Measurements from ENCODE around the gene MEX3D.

The MEX3D gene

DNA sequence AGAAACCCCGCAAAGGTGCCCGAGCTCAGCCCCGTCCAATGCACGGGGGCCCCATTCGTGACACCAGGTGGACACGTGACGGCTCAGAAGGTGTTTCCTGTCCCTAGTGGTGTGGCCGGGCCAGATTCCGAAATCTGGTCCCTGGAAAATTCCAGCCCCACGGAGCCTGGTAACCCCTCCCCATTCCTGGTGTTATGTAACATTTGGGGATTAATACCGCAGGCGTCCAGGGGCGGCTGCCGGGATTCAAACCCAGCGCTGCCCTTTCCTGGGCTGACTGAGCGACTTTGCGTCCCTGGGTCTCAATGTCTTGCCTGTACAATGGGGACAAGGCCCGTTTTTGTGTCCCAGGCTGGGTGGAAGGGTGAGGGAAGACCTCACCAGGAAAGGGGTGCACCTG, 45.3 kb downstream of the MEX3D start:
- in situ Hi-C loops (cut with HindIII; ENCODE audit: low sequenced_read_pairs) = loop anchor here (5.0 to 10.0 kb wide), 3 partner anchors 48 to 108 kb away; partner anchors contain the start of gene C19orf25

DNA sequence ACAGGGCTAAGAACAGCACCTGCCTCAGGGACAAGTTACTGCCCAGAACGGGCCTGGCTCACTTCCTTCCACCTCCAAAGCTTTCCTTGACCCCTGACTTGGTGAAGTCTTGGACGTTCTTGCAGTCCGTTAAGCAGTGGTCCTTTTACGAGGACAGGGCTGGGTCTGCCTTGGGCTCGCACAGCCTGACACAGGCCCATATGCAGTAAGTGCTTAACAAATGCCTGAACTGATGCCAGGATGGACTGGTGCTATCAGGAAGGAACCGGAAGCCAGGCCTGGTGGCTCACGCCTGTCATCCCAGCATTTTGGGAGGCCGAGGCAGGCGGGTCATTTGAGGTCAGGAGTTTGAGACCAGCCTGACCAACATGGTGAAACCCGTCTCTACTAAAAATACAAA, 46.1 kb downstream of the MEX3D start:
- in situ Hi-C loops (cut with HindIII; ENCODE audit: low sequenced_read_pairs) = loop anchor here (5.0 to 10.0 kb wide), 3 partner anchors 47 to 107 kb away; partner anchors contain the start of gene C19orf25

- in situ Hi-C loops (cut with HindIII; ENCODE audit: low sequenced_read_pairs) = loop anchor here (5.0 to 10.0 kb wide), 3 partner anchors 47 to 107 kb away; partner anchors contain the start of gene C19orf25
Observed at GRCh38 chr19:1521636-1522035, 46.5 kb downstream of the MEX3D start.

DNA sequence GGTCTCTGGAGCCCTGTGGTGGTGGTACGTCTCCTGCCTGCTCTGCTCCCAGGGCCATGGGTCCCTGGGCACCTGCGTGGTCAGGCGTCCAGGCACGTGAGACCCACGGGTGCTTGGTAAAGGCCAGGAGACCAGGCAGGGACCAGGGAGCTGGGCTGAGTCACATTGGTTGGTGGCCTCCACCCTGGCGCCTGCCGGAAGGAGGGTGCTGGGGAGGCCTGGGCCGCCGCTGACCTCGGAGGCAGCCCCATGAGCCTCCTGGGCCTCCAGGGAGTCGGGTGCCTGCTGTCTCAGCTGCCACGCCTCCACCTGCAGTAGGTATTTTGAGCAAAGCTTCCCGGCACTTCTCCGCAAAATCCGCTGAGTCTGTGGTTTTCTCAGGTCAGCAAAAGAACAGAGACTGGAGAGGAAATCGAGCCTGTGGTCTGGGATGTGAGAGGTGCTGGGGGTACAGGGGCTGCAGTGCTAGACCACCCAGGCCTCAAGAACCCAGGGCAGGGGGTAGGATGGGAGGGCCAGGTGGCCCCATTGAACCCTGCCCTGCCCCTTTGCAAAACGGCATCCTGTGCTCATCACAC, 47.8 kb downstream of the MEX3D start:
- in situ Hi-C loops (cut with HindIII; ENCODE audit: low sequenced_read_pairs) = loop anchor here (5.0 to 10.0 kb wide), 3 partner anchors 45 to 105 kb away; partner anchors contain the start of gene C19orf25

- in situ Hi-C loops (cut with HindIII; ENCODE audit: low sequenced_read_pairs) = loop anchor here (5.0 to 10.0 kb wide), 3 partner anchors 45 to 105 kb away; partner anchors contain the start of gene C19orf25
Observed at GRCh38 chr19:1519802-1520201, 48.3 kb downstream of the MEX3D start.

DNA sequence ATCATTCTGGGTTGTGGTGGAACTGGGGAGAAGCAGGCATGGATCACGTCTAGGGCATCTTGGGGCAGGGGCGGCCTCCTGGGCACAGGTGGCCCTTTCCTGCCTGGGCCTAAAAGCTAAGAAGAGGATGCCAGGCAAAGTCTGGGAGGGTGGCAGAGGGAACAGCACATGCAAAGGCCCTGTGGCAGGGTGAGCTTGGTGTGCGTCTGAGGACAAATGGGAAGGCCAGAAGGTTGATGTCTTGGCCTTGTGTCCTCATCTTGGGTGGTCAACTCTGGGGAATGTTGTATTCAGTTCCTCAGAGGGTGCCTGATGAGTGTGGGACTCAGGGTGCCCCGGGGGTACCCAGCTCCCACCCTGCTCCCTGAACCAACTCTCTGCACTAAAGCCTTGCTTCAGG, 49.7 kb downstream of the MEX3D start:
- in situ Hi-C loops (cut with HindIII; ENCODE audit: low sequenced_read_pairs) = no loop called here

GRCh38 chr19:1516395-1516753, 51.8 kb downstream of the MEX3D start:
- in situ Hi-C loops (cut with HindIII; ENCODE audit: low sequenced_read_pairs) = no loop called here

GRCh38 chr19:1514986-1515721, 53.0 kb downstream of the MEX3D start:
- in situ Hi-C loops (cut with HindIII; ENCODE audit: low sequenced_read_pairs) = no loop called here

DNA sequence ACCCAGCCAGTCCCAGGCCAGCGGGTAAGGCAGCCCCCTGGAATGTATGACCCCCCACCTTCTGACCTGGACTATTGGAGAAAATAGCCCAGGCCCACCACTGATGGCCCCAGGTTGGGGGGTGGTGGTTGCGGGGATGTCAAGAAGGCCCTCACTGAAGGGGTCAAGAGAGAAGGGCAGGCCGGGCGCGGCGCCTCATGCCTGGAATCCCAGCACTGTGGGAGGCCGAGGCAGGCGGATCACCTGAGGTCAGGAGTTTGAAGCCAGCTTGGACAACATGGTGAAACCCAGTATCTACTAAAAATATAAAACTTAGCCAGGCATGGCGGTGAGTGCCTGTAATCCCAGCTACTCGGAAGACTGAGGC, 53.8 kb downstream of the MEX3D start:
- in situ Hi-C loops (cut with HindIII; ENCODE audit: low sequenced_read_pairs) = no loop called here

- in situ Hi-C loops (cut with HindIII; ENCODE audit: low sequenced_read_pairs) = no loop called here
Observed at GRCh38 chr19:1513499-1514294, 54.4 kb downstream of the MEX3D start.

GRCh38 chr19:1512671-1513498, 55.2 kb downstream of the MEX3D start, which contains the start of gene ADAMTSL5:
ADAMTSL5 (minus strand) TSS chr19:1513019; CDS start chr19:1510943, 2,076 bp downstream.
- in situ Hi-C loops (cut with HindIII; ENCODE audit: low sequenced_read_pairs) = no loop called here

- in situ Hi-C loops (cut with HindIII; ENCODE audit: low sequenced_read_pairs) = no loop called here
Observed at GRCh38 chr19:1511318-1512317, 56.5 kb downstream of the MEX3D start.

- in situ Hi-C loops (cut with HindIII; ENCODE audit: low sequenced_read_pairs) = no loop called here
Observed at GRCh38 chr19:1510807-1511206, 57.3 kb downstream of the MEX3D start.

DNA sequence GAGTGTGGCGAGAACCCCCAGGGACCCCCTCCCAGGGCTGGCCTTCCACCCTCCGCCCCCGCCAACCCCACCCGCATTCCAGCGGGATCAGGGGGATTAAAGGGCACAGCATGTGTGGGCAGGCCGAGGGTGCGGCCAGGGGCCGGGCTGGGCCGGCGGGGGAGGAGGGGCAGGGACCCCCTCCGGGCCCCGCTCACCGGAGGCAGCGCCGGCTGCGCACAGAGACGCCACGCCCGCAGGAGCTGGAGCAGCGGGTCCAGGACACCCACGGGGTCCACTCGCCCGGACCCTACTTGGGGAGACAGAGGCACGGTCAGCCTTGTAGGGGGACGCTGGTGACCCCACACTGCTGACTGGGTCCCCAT, 57.7 kb downstream of the MEX3D start:
- in situ Hi-C loops (cut with HindIII; ENCODE audit: low sequenced_read_pairs) = no loop called here

GRCh38 chr19:1509602-1510441, 58.3 kb downstream of the MEX3D start:
- in situ Hi-C loops (cut with HindIII; ENCODE audit: low sequenced_read_pairs) = no loop called here

GRCh38 chr19:1508507-1508856, 59.6 kb downstream of the MEX3D start:
- in situ Hi-C loops (cut with HindIII; ENCODE audit: low sequenced_read_pairs) = no loop called here

DNA sequence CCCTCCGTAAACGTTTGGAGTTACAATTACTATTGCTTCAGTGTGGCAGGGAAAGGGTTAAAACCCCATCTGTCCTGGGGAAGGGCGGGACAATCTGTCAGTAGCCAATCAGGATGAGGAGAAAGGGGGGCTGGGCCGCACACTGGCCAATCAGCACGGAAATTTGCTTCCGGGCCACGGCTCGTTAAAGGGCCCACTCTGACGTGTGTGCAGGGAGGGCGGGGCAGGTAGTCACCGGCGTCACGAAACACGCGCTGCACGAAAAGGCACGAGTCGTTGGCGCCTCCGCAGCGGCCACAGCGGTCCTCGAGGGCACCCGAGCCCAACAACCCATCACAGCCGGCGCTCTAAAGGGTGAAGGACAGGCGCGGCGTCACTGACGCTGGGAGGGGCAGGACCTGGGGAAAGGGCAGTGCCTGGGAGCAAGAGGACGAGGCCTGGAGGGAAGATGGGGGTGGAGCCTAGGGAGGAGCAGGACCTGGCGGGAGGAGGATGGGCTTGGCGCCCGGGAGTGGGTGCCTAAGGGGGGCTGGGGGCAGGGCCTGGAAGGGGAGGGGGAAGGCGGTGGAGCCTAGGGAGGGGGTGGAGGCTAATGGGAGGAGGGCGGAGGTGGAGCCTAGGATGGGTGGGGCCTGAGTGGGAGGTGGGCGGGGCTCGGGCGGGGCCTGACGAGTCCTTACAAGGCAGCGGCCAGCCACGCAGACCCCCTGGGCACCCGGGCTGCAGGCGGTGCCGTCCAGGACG, 60.2 kb downstream of the MEX3D start:
- in situ Hi-C loops (cut with HindIII; ENCODE audit: low sequenced_read_pairs) = no loop called here

- in situ Hi-C loops (cut with HindIII; ENCODE audit: low sequenced_read_pairs) = no loop called here
Observed at GRCh38 chr19:1507192-1507660, 60.9 kb downstream of the MEX3D start.

Data from endothelial cell of hepatic sinusoid (primary cell).